ENCODE data around the gene EIF4G2. TPM values are rescaled to one million over a fixed set of nuclear protein-coding genes. Genes with fewer than 3 reads are reported as not detected.

The EIF4G2 gene
- total RNA-seq, 4 donors from 2014 or later: 286 to 726 (median 581) TPM

DNA sequence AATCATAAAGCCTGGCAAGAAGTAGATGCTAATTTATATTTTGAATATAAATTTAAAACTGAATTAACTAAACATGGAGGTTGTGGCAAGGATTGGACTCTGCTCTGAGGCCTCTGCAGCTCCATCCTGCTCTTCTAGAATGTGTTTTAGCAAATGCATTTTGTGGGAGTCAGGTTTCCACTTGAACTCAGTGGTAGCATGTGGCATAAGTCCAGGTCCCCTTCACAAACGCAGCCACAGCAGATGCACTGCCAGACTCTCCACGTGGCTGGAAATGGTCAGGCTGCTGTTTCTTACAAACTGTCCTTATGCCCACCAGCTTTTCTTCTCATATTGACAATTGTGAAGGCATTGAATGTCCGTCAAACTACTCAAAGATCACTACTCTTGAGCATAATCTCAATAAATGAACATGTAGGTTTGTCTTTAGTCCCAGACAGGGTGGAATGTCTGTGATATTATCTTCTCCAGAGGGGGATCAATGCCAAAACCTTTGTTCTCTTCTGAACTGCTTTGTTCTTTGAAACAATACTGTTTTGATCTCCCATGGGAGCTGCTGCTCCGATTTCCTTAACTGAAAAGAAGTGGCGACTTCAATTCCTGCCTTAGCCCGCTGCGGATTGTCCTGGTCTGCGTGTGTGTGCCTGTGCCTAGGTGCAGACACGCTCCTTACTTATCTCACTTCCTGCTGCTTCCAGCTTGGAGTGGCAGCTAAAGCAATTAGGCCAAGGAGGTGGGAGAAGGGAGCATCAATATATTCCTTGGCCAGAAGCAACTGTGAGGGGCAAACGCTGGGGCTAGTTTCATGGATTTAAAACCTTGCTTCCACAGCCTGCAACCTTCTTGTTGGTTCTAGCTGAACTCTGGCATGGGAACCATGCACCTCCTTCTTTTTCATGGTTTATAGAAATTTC is 24.2 kb downstream of the EIF4G2 start:
- Histone ChIP-seq H3K27ac (no peak overlapping the region), H3K36me3 (no peaks in the 10 kb centered on the region), H3K27me3 (no peaks in the 10 kb centered on the region), H3K4me1 (no peaks in the 10 kb centered on the region), H3K9me3 (no peaks in the 10 kb centered on the region), H3K4me3 (no peak overlapping the region)
- intact Hi-C loops (cut with DNase I; ENCODE audit: low total_unique reads): loop anchor here (10.0 kb wide), 1 partner anchor 240 kb away; no protein-coding TSS in a partner anchor
- no peak for DNase-seq
- TF ChIP-seq POLR2A (IDR thresholded peaks at IDR 0.05): no peak
- TF ChIP-seq, protein P1, sequence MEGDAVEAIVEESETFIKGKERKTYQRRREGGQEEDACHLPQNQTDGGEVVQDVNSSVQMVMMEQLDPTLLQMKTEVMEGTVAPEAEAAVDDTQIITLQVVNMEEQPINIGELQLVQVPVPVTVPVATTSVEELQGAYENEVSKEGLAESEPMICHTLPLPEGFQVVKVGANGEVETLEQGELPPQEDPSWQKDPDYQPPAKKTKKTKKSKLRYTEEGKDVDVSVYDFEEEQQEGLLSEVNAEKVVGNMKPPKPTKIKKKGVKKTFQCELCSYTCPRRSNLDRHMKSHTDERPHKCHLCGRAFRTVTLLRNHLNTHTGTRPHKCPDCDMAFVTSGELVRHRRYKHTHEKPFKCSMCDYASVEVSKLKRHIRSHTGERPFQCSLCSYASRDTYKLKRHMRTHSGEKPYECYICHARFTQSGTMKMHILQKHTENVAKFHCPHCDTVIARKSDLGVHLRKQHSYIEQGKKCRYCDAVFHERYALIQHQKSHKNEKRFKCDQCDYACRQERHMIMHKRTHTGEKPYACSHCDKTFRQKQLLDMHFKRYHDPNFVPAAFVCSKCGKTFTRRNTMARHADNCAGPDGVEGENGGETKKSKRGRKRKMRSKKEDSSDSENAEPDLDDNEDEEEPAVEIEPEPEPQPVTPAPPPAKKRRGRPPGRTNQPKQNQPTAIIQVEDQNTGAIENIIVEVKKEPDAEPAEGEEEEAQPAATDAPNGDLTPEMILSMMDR (IDR thresholded peaks at IDR 0.05): no peak

DNA sequence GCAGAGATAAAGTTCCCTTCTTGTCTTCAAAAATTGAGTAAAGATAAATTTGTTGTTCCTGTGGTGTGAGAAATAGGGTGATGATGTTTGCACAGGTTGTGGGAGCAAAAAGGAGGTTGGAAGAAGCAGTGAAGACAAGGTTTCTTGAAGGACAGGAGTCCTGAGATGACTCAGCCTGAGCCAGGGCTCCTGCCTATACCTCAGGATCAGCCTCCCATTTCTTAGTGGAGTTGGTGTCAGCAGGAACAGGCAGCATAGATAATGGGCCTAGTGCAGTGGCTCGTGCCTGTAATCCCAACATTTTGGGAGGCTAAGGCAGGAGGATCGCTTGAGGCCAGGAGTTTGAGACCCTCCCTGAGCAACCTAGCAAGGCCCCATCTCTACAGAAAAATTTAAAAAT is 28.7 kb downstream of the EIF4G2 start:
- Histone ChIP-seq H3K4me3 (no peak overlapping the region), H3K36me3 (no peaks in the 10 kb centered on the region), H3K27me3 (no peaks in the 10 kb centered on the region), H3K4me1 (no peaks in the 10 kb centered on the region), H3K27ac (no peak overlapping the region), H3K9me3 (no peaks in the 10 kb centered on the region)
- TF ChIP-seq, protein P1 (IDR thresholded peaks at IDR 0.05): no peak
- no peak for TF ChIP-seq POLR2A (IDR thresholded peaks at IDR 0.05)
- intact Hi-C loops (cut with DNase I; ENCODE audit: low total_unique reads): loop anchor here (10.0 kb wide), 1 partner anchor 245 kb away; no protein-coding TSS in a partner anchor
- DNase-seq: no peak

DNA sequence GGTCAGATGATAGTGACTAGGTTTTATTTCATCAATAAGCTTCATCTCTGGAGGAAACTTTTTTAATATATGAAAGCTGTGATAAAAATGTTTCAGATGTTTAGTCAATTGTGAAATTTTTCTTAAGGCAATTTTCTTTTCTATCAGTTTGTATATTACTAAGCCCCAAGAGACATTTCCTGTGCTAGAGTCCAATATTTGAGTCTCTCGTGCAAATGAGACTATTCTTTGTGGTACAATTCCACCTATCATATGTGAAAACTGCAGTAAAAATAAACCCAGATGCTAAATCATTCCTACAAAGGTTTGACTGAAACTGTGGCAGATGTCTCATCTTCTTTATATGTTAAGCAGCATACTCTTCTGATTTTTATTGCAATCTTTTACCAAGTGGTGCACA is 29.6 kb downstream of the EIF4G2 start:
- no peak for TF ChIP-seq POLR2A (IDR thresholded peaks at IDR 0.05)
- TF ChIP-seq, protein P1 (IDR thresholded peaks at IDR 0.05): no peak
- Histone ChIP-seq H3K4me3 (no peak overlapping the region), H3K4me1 (no peaks in the 10 kb centered on the region), H3K9me3 (no peaks in the 10 kb centered on the region), H3K27ac (peak overlapping the region; percentile 28 to 74), H3K27me3 (no peaks in the 10 kb centered on the region), H3K36me3 (no peaks in the 10 kb centered on the region)
- no peak for DNase-seq
- intact Hi-C loops (cut with DNase I; ENCODE audit: low total_unique reads): no loop called here

DNA sequence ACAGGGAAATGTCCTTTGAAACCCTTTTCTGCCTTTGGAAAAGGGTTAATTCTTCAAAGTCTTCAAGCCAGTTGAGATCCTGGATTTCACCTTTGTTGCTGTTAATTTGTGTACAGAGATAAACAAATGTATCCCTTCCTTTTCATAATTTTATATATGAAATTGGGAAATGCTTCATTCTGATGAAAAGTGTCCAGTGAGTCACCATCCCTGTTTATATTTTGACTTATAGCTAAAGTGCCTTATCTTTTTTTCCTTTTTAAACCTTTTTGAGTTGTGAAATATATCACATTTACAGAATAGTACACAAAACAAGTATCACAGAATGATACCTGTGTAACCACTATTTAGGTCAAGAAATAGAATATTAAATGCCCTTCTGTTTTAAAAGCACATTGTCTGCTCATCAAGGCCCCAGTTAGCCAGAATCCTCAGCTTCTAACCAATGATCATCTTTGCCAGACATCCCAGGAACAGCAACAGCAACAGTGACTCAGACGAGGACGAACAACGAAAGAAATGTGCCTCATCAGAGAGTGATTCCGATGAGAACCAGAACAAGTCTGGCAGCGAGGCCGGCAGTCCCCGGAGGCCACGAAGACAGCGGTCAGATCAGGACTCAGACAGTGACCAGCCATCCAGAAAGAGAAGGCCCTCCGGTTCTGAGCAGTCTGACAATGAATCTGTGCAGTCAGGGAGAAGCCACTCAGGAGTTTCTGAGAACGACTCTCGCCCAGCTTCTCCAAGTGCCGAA is 30.3 kb downstream of the EIF4G2 start:
- H3K4me3 ChIP-seq: no peak overlapping the region
- H3K4me1 ChIP-seq: no peaks in the 10 kb centered on the region
- H3K9me3 ChIP-seq: no peaks in the 10 kb centered on the region
- no peaks in the 10 kb centered on the region for H3K36me3 ChIP-seq
- intact Hi-C loops (cut with DNase I; ENCODE audit: low total_unique reads): no loop called here
- H3K27me3 ChIP-seq: no peaks in the 10 kb centered on the region
- DNase-seq: peak; percentile 35 to 64
- TF ChIP-seq POLR2A (IDR thresholded peaks at IDR 0.05): no peak
- TF ChIP-seq, protein P1 (IDR thresholded peaks at IDR 0.05): no peak
- peak overlapping the region; percentile 28 to 74 for H3K27ac ChIP-seq

DNA sequence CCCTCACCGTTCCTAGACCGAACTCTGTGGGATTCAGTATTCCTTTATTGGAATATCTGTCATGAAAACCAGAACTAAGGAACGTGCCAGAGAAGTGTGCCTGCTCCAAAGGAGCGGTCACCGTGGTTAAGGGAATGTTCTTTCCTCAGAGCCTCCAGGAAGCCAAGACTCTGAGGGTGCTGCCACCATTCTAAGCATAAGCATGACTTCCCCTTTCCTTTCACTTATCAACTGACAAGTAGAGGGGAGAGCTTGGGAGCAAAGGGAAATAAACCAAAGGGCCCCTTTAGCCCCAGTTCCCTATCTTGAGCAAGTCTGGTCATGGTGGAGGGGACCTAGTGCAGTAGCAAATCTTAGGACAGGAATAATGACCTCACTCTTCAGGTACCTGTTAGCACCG is 30.9 kb downstream of the EIF4G2 start:
- H3K9me3 ChIP-seq: no peaks in the 10 kb centered on the region
- peak overlapping the region; percentile 14 to 74 for H3K27ac ChIP-seq
- DNase-seq: no peak
- no peaks in the 10 kb centered on the region for H3K4me1 ChIP-seq
- H3K36me3 ChIP-seq: no peaks in the 10 kb centered on the region
- H3K27me3 ChIP-seq: no peaks in the 10 kb centered on the region
- intact Hi-C loops (cut with DNase I; ENCODE audit: low total_unique reads): no loop called here
- TF ChIP-seq POLR2A (IDR thresholded peaks at IDR 0.05): no peak
- TF ChIP-seq, protein P1 (IDR thresholded peaks at IDR 0.05): no peak
- no peak overlapping the region for H3K4me3 ChIP-seq
